HG03575 (cell line): ENCODE results near the gene BEGAIN.

Experiments used
- ATAC-seq: cut with Tn5 transposase; IDR thresholded peaks from one replicate; pipeline ENCODE4 v1.9.1; 2021; ENCODE audit not compliant: unreplicated experiment, insufficient number of reproducible peaks, low FRiP score; ENCODE audit errors: extremely low read depth

Gene BEGAIN

DNA sequence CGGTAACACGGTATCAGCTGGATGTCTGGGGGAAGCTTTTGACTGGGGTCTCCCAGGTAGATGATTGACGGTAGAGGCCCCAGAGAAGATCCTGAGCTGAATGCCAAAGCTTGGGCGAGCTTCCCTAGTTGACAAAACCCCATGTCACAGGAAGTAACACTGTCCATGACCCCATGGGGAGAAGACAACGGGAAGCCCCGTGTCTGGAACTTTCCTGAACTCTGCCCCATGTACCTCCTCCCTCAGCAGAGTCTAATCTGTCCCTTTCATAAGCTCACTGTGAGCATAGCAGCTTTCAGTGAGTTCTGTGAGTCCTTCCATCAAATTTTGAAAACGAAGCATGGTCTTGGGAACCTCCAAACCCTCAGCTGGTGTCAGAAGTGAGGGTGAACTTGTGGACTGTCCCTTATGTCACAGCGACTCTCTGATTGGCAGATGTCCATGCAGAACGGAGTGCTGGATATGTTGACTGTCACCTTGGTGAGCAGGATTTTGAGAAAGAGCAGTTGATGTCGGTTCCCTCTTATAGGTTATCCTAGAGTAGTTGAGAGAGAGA lies 29.7 kb upstream of the BEGAIN start:
- no peak for ATAC-seq

DNA sequence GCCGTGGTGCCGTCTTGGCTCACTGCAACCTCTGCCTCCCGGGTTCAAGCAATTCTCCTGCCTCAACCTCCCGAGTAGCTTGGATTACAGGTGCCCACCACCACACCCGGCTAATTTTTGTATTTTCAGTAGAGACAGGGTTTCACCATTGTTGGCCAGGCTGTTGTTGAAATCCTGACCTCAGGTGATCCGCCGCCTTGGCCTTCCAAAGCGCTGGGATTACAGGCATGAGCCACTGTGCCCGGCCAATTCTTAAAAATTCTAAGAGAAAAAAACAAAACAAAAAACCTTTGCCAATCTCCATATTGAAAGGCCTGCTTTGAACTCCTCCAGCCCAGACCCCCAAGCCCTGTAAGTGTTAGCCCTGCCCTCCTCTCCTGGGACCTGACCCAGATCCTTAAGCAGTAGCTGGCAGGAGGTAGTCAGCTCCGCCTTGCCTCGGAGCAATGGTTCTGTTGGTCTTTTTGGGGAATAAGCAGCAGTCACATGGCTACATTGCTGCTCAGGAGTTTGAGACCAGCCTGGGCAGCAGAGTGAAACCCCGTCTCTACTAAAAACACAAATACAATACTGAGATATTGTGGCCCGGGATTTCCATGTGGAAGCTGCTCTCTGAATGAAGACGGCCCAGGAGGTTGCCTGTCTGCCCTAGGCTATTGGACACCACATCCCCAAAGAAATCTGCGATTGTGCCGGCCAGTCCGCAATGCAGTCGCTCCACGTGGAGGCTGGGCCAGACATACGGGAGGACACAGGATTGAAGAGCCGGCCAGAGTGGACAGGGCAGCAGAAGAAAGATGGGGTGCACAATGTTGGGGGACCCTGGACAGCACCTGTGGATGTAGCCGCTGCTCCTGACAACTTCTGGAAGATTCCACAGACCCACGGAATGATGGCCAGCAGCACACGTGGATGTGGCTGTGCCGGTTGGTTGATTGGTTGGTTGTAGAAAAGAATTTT lies 28.8 kb upstream of the BEGAIN start:
- ATAC-seq: no peak

DNA sequence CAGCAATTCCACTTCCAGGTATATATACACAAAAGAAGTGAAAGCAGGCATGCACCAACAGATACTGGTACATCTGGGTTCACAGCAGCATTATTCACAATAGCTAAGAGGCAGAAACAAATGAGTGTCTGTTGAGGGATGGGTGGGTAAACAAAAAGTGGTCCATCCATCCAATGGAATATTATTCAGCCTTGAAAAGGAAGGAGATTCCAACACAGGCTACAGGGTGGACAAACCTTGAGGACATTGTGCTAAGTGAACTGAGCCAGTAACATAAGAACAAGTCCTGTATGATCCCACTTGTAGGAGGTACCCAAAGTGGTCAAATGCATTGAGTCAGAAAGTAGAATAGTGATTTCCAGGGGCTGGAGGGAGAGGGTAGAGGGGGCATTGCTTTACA lies 27.6 kb upstream of the BEGAIN start:
- ATAC-seq: no peak

DNA sequence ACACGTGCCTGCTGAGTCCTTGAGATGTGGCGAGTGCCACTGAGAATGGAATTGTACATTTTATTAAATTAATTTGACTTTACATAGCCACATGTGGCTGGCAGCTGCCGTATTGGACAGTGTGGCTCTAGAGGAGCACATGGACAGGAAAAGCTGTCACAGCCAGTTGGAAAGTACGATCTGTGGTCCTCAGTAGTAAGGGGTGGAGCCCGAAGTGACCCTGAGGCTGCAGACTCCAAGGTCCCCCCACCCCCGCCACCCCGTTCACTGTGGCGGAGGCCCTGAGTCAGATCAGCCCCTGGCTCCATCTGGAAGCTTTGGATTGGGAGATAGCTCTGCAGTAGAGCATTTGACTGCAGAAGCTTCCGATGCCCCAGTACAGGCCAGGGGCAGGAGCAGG lies 25.8 kb upstream of the BEGAIN start:
- no peak for ATAC-seq

DNA sequence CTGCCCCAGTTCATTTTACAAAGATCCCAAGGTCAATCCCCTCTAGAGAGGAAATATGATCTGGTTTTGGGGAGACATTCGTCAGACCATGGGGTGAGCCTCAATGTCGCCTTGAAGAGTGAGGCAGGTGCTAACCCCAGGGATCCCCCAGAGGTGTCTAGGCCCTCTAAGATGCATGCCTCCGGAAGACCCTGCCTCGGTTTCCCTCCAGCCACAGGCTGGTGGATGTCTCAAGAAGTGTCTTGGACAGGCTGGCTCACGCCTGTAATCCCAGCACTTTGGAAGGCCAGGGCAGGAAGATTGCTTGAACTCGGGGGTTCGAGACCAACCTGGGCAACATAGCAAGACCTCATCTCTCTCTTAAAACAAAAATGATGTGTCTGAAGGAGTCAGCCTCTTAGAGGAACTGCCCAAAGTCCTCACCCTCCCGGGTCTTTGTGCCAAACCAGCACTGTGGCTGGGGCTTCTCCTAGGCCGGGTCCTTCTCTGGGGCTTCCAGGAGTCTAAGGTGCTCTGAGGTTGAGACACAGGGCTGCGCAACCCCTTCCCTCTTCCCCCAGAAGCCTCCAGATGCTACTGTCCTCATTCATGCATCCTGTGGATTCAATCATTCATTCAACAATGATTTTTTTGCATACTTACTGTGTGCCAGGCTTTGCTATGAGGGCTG lies 24.7 kb upstream of the BEGAIN start:
- no peak for ATAC-seq

DNA sequence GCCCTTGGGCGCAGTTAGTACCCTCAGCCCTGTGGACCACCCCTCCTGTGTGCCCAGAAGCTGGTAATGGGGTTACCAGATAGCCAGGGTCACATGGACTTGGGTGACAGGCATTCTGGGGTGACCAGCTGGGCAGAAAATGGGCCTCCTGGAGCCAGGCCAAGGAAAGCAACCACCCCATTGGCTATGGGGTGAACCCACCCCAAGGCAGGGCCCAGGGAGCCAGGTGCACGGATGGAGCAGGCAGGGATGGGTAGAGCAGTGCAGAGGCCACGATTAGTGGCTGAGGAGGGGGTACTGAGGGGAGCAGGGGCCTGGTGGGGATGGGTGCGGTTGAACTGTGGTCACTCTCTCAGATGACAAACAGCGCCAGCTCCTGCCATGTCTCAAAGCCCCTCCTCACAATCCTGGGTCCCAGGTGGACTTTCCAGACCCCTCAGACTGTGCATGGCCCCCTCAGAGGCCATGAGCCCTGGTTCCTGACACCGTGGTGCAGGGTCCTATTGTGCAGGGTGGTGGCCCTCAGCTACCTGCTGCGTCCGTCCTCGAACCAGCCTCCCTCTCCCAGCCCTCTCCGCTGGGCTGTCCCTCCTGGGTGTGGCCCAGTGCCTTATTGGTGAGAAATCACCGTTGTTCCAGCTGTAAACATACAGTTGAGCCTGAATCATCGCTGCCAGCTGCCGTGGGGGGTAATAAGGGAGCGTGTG lies 23.4 kb upstream of the BEGAIN start:
- no peak for ATAC-seq

DNA sequence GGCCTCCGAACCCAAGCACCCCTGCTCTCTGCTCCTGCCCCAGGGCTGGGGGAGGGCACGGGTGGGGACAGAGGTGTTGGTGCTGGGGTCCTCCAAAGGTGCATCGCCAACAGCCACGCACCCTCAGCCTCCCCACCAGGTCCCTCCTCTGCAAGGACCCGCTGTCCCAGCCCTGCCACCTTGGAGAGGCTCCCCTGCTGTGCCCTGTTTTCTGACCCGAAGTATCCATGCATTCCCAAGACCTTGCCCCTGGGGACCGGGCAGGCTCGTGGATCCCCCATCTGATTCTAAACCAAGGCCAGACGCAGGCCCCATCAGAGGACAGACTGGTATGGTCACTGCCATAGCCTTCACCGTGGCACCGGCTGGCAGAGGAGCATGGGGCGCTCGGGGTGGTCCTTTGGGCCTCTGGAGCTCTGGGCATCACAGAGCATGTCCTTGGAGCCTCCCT lies 22.7 kb upstream of the BEGAIN start:
- no peak for ATAC-seq

DNA sequence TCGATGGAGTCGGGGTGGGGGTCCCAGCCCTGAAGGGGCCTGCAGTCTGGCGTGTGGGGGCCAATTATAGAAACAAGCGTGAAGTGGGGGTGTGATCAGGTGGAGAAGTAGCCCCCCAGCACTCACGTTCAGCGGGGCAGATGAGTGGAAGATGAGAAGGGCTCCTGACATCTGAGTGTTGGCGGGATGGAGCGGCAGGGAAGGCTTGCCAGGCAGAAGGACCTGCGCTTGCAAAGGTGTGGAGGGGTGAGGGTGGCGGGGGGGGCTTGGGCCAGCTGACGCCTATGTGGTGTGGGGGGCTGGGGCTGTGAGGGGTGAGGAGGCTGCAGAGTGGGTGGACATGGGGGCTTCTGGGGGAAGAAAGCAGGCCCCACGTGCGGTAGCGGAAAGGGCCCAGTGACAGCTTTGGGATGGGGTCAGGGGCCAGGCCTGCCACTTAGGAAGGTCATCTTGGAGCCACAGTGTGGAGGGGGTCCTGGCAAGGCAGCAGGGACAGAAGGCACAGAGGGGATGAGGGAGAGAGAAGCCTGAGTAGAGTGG lies 22.2 kb upstream of the BEGAIN start:
- no peak for ATAC-seq

DNA sequence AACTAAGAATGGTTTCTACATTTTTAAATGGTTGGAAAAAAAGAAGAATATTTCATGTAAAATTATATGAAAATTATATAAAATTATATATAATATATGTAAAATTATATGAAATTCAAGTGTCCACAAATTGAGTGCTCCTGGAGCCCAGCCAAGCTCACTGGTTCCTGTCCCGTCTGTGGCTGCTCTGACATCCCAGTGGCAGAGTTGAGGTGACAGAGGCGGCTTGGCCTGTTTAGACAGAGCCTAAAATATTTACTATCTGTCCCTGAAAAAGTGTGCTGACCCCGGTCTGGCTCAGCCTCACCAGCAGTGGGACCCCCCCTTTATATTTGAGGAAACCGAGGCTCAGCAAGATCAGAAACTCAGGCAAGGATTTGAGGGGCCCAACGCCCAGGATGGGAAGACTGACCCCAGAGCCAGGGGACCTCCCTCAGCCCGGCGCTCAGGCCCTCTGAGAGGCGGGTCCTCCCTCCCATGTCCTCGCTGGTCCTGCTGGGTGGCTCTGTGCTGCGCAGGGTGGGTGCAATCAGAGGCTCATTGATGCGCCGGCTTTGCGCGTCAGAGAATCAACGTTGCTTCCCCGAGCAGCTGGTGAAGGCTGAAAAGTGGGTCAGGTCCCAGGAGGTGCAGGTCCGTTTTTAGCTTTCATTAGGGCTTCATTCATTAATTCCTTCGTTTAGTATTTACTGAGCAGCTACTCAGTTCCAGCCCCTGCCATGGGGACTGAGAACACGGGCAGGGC lies 21.5 kb upstream of the BEGAIN start:
- no peak for ATAC-seq

DNA sequence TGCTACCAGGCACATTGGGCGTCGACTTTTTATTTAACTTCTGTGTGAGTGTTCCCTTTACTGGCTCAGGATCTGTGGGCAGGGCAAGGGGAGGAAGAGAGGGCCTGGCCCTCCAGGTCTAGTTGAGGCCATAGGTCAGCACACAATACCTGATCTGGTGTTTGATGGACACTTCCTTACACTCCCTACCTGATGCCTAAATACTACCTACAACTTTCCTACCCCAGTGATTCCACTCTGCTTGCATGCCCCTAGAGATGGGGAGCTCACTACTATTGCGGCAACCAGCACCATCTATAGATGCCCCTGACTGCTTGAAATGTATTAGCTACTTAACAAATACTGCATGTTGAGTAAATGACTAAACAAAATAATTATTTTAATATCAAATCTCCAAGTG lies 20.8 kb upstream of the BEGAIN start:
- no peak for ATAC-seq

DNA sequence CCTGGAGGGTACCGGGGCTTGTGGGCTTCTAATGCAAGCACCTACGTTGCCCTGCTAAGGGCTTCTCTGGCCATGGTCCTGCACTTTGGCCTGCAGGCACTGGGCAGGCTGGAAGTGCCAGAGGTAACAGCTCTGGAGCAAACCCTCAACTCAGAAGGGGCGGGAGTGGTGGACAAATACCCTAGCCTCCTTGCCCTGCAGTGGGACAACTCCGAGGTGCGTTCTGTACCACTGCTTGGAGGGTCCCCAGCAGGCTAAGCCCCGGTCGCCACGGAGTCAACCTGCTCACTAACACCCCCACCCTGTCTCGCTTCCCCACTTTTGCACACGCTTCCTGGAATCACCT lies 20.4 kb upstream of the BEGAIN start:
- ATAC-seq: no peak

DNA sequence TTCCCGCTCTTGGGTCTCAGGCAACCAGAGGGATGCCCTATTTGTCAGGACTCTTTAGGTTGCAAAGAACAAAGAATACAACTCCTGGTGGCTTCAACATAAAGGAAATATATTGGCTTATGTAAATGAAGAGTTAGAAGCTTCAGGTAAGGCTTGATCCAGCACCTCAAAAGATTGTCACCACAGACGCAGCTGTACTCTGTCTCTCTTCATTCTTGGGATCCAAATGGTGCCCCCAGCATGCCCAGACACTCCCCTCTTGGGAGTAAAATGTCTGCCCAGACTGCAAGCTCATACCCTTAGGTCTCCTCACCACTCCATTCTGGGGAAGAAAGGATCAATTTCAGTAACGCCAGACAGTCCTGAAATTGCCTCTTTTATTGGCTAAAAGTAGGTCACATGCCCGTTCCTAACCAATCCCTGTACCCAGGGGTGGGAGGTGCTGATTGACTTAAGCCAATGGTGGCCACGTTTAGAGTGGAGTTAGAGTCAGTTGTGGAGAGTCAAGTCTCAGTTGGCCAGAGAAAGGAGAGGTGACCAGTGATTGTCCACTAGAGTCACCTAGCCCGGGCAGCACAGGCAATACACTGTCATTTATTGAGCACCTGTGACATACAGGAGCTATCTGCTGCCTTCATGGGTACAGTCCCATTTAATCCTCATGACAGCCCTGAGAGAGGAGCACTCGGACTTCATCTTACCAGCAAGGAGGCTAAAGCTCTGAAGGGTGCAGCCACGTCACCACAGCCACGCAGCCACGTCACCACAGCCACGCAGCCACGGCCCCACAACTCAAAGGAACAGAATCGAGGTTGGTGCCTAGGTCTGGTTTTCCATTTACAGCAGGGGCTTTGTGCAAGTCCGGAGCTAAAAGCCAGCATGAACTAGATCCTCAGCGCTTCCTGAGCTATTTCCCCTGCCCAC lies 19.7 kb upstream of the BEGAIN start:
- no peak for ATAC-seq

DNA sequence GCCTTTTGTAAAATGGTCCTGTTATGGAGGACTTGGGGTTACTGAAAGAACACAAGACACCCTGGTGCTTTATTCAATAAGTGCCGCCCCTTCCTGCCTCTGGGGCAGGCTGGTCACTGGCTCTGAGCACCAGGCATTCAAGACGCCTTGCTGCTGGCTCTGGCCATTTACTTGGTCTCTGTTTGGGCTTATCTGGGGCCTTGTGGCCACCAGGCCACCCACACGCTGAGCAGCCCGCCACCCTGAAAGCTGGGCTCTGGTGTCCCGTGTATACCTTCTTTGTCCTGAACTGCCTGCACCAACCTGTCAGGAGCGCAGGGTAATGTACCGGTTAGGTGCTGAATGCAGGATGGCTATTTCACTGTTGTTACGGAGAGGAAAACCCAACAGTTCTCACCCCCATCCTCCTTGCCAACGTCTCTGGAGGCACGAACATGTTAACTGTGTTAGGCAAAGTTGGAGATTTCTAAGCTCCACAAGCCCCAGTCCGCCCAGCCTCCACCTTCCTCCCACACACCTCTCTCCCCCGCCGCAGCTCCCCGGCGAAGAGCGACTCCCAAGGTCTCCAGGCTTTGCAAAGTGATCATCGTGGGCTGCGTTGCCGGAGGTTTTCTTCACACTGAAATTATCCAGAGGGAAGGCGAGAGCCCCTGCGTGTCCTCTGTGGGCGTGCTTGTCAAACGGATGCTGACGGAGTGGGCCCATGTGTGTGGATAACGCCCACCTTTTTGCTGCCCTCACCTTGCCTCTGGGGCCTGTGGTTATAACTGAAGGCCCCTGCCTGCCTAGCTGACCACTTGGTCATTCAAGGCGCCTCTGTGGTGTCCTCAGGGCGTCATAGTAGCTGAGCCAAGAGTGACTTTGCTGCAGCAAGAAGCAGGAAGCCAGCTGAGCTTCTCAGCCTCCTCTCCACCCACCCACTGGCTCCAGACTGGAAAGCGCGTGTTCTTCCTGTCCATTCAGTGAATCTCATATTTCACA lies 18.8 kb upstream of the BEGAIN start:
- no peak for ATAC-seq

DNA sequence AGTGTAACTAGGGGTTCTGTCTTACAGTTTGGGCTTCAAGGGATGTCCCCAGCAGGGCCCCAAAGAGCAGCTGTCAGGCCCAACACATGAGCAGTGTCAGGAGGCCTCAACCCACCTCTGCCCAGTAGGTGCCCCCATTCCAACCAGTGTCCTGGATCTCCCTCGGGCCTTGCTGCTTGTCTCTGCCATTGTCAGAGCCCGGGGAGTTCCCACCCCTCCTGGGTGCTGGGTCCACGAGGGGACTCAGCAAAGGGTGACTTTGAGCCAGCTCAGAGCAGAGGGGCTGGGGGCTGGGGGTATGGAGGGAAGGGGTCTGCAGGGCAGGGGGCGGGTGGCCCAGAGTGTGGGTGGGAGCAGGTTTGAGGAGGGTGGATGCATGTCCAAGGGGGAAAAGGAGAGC lies 18.0 kb upstream of the BEGAIN start:
- ATAC-seq: no peak

DNA sequence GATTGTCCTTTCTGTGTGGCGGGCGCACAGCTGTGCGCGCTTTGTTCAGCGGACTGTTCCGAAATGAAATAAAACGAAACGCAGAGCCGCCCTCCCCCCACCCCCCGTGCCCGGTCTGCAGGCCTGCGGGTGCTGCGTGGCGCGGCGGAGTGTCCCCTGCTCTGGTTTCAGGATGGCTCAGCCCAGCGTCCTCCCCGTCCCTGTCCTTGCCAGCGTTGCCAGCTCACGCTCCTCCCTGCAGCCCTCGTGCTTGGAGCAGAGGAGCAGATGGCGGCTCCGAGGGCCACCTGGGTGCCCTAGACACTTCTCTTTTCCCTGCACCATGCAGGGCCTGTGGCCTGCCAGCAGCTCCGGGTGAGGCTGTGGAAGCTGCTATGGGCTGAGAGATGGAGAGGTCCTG lies 17.5 kb upstream of the BEGAIN start:
- no peak for ATAC-seq

DNA sequence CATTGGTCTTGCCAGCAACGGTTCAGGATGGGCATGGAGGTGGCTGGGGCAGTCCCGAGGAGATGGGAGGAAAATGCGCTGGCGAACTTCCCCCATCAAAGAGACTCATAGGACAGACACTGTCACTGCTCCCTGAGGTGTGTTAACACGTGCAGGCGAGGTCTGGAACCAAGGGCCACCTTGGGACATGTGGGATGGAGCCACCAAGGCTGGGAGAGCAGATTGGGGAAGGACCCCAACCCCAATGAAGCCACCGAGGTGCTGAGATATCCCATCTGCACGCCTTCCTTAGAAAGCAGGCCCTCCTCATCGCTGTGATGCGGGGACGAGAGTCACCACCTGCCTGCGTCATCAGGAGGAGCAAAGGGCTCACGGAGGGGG lies 16.9 kb upstream of the BEGAIN start:
- no peak for ATAC-seq
